DMS 273 treated with DMSO at 0.1 percent for 48 hours (cell line): ENCODE results near the gene PIK3C2B.
"Not testable (repeated sequence)": the region's sequence is repeated elsewhere in the genome, so short reads cannot be mapped to it uniquely, and the experiment has no call there.

Experiments
- DNase-seq: peaks from one replicate; lab custom pipeline; 2025; lab: John Stamatoyannopoulos, UW

Gene PIK3C2B, protein sequence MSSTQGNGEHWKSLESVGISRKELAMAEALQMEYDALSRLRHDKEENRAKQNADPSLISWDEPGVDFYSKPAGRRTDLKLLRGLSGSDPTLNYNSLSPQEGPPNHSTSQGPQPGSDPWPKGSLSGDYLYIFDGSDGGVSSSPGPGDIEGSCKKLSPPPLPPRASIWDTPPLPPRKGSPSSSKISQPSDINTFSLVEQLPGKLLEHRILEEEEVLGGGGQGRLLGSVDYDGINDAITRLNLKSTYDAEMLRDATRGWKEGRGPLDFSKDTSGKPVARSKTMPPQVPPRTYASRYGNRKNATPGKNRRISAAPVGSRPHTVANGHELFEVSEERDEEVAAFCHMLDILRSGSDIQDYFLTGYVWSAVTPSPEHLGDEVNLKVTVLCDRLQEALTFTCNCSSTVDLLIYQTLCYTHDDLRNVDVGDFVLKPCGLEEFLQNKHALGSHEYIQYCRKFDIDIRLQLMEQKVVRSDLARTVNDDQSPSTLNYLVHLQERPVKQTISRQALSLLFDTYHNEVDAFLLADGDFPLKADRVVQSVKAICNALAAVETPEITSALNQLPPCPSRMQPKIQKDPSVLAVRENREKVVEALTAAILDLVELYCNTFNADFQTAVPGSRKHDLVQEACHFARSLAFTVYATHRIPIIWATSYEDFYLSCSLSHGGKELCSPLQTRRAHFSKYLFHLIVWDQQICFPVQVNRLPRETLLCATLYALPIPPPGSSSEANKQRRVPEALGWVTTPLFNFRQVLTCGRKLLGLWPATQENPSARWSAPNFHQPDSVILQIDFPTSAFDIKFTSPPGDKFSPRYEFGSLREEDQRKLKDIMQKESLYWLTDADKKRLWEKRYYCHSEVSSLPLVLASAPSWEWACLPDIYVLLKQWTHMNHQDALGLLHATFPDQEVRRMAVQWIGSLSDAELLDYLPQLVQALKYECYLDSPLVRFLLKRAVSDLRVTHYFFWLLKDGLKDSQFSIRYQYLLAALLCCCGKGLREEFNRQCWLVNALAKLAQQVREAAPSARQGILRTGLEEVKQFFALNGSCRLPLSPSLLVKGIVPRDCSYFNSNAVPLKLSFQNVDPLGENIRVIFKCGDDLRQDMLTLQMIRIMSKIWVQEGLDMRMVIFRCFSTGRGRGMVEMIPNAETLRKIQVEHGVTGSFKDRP (N-terminal part only)

DNA sequence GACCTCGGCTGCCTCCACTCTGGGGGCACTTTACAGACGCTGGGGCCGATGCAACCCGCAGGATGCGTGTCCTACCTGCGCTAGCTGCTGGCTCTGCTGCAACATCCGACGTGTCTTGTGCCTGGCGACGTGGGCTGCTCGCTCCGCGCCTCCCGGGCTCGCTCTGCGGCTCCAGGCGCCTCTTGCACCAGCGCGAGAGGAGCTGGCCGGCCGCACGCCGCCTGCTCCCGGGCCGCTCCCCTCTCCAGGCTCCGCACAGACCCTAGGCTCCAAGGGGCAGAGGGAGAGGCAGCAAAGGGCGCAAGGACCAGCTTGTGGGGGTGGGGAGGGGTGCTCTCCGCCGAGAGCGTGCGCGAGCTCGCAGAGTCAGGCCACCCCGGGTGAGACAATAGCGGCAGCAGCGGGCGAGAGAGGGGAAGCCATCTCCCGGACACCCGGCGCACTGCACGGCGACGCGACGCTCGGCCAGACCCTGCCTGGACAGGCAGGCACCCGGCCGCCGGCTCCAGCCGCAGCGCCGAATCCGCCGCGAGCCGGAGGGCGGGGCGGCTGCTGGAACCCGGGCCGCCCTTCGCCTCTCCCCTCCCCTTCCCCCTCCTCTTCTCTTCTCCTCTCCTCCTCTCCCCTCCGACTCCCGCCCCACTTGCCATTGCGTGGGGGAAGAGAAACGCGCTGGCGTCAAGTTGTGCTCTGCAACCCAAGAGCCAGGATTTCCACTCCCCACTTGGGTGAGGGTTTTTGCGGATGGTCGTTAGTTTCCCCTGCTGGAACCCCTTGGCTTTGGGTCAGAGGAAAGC, at the start of gene PIK3C2B:
Gene PIK3C2B, minus strand, starts transcription at position 525 of the 797 bp plus-strand sequence. CDS start 25,003 bp downstream, outside the sequence.
- DNase-seq: peak; percentile 40

- no peak for DNase-seq
Observed at GRCh38 chr1:204544321-204544720, 49.7 kb upstream of the PIK3C2B start.

- no peak for DNase-seq
Observed at GRCh38 chr1:204541626-204542025, 47.0 kb upstream of the PIK3C2B start.

GRCh38 chr1:204532832-204533231, 38.2 kb upstream of the PIK3C2B start:
- DNase-seq: no peak

DNA sequence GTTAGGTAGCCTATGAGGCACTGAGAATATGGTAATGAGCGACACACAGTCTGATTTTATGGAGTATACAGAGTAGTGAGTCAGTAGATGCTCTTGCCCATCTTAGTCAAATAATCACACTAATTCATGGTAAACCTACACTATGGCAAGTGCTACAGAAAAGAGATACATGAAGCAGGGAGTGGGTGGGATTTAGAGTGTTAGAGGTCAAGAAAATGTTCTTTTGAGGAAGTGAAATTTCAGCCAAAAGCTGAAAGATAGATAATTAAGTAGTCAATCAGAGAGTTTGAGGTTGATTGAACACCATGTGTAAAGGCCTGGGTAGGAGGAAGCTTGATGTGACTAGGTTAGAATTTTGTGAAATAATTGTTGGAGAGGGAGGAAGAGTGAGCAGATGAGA, 36.3 kb upstream of the PIK3C2B start:
- DNase-seq: no peak

- no peak for DNase-seq
Observed at GRCh38 chr1:204529371-204529895, 34.8 kb upstream of the PIK3C2B start.

DNA sequence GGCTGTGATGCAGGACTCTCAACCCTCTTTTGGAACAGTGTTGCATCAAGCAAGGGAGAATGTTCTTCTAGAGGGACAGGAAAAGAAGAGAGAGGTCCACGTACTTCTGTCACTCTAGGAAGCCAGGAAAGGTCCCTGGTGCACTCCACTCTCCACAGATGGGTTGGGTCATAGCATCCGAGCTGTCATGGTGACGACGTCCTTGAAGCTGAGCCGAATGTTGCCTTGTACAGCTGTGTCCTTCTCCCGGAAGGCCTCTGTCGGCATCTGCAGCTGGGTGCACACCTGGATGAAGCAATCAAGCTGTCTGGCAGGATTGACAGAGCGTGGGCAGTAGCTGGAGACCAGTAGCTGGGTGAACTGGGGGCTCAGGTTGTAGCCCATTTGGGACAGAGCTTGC, 34.1 kb upstream of the PIK3C2B start:
- DNase-seq: no peak

DNA sequence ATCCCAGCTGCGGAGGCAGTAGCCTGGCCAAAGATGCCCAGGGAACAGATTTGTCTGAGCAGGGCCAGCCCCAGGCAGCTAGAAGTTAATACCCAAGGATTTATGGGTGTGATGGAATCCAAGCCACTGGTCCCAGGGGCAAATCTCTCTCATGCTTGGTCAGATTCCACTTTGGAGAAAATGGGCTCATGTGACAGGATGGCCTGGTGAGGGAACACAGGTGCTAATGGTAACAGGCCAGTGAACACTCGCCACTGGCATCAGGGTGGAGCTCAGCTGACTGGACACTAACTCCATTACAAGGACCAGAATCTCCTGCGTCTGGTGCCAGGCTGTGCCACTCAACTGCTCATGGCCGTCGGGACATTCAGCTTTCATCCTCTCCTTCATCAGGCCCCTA, 33.6 kb upstream of the PIK3C2B start:
- DNase-seq: no peak

DNA sequence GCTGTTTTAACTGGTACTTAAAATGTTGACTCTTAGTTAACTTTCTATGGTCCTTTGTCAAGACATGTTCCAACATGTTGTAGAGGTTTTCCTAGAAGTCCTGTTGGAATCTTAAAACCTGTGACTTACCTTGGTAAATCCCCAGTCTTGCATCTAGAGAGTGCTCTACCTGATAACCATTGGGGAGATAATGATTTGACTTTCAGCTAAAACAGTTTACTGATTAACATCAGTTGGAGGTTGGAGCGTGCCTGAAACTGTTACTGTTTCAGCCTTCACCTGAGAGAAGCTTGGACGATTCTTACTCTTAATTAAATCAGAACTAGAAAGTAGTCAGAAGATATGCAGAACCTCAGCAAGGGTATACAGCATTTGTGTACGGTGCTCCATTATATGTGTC, 30.4 kb upstream of the PIK3C2B start:
- DNase-seq: no peak

DNA sequence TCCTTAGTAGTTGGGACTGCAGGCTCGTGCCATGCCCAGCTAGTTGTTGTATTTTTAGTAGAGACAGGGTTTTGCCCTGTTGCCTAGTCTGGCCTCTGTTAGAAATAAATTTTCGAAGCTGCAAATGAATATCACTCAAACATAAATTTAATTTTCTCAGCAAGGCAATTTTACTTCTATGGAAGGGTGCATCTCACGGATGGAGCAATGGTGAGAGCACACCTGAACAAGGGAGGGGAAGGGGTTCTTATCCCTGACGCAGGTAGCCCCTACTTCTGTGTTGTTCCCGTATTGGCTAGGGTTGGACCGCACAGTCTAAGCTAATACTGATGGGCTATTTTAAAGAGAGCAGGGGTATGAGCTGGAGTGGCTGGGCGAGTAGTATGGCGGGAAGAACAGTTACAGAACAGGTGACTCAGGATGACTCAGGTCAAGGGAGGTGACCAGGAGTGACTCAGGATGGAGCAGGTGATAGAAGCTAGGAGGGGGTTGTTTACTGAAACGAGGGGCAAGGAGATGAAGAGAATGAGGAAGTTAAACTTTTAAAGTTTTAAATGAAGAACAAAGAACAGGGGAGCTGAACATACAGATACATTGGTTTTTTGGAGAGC, 29.1 kb upstream of the PIK3C2B start:
- DNase-seq: no peak

- not testable (repeated sequence) for DNase-seq
Observed at GRCh38 chr1:204521941-204522521, 27.4 kb upstream of the PIK3C2B start.

GRCh38 chr1:204520834-204521709, 26.5 kb upstream of the PIK3C2B start:
- DNase-seq: no peak

GRCh38 chr1:204517382-204517781, 22.8 kb upstream of the PIK3C2B start:
- not testable (repeated sequence) for DNase-seq

DNA sequence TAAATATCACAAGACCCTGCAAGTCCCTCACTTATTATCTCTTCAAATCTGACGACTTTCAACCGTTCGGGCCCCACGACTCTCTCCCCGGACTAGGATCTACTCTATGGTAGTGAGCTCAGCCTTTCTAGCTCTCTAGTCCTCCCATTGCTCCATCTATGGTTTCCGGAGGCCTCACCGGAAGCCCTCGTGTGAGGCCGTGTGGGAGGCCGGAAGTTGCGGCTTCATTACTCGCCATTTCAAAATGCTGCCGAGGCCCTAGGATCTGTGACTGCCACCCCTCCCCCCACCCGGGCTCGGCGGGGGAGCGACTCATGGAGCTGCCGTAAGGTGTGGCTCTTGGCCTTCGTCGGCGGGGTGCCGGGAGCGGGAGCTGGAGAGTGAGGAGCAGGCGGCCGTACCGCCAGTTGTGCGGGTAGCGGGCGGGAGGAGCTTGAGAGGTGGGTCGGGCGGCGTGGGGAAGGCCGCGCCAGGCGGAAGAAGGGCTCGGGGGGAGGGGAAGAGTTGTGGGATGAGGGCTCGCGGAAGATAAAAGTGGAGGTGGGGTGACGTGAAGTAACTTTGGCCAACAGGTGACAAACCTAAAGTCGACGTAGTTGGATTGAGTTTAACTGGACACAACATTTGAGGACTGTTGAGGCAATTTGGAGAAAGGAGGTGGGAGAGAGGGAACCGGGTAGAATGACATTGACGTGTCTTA, 21.7 kb upstream of the PIK3C2B start, which contains the start of gene MDM4:
Gene MDM4, plus strand, starts transcription at position 227 of the 700 bp plus-strand sequence. CDS start 9,113 bp downstream, outside the sequence.
- peak; percentile 96 for DNase-seq

DNA sequence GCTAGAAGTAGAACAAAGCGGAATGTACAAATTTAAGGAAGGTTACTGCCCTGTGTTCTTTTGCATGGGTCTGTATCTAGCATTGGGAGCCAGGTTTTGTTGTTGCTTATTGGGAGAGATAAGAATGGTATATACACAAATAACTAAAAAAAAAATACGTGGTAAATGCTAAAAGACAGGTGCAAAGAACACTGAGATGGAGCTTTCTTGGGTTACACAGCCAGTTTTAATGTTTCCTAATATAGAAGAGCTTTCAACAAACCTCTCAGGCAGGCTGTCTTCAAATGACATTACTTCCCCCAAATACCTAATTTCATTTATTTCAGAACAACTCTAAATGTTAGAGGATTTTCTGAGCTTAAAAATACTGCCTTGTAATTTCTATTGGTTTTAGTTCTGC, 20.2 kb upstream of the PIK3C2B start:
- no peak for DNase-seq

DNA sequence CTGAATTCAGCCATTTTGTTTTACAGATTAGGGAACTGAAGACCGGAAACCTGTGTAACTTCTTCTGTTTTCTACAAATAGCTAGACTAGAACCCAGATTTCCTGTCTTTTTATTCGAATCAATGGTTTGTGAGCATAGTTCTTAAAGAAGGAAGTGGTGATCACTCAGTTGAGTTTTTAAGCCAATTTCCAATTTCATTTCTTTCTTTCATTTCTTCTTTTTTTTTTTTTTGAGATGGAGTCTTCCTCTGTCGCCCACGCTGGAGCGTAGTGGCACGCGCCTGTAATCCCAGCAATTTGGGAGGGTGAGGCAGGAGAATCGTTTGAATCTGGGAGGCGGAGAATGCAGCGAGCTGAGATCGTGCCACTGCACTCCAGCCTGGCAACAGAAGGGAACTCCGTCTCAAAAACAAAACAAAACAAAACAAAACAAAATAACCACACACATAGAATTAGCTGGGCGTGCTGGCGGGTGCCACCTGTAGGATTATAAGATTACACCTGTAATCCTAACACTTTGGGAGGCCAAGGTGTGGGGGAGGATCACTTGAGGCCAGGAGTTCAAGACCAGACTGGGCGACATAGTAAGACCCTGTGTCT, 18.6 kb upstream of the PIK3C2B start:
- no peak for DNase-seq

- no peak for DNase-seq
Observed at GRCh38 chr1:204511366-204511765, 16.8 kb upstream of the PIK3C2B start.

DNA sequence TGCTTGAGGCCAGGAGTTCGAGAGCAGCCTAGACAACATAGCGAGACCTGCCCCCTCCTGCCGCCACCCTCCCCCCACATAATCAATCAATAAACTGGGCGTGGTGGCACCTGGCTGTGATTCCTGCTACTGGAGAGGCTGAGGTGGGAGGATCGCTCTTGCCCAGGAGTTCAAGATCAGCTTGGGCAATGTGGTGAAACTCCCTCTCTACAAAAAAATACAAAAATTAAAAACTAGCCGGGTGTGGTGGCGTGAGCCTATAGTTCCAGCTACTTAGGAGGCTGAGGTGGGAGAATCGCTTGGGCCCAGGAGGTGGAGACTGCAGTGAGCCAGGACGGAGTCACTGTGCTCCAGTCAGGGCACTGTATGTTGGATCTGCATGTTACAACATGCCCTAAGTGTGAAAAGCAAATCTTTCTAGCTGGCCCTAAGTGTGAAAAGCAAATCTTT, 14.6 kb upstream of the PIK3C2B start:
- no peak for DNase-seq
